WTC11 (cell line): Measurements from ENCODE around the gene NLGN1. TPM values are rescaled to one million over a fixed set of nuclear protein-coding genes. Genes with fewer than 3 reads are reported as not detected.

Experiments used
- ATAC-seq: fragments of 200-7000 bp; cut with Tn5 transposase; 2 replicates; pipeline ENCODE4 v1.10.0; 2021; ENCODE audit warnings: mild to moderate bottlenecking, moderate library complexity
- CTCF ChIA-PET: fragments of 300-600 bp; sonication (Branson Sonifier 250); formaldehyde crosslinking; loops from one replicate; lab custom pipeline; 2021; ENCODE audit warnings: antibody characterized with exemption; lab: Charles Lee
- POLR2A ChIA-PET: fragments of 350-600 bp; sonication (Branson Sonifier 250); formaldehyde crosslinking; loops from one replicate; lab custom pipeline; 2021; ENCODE audit warnings: antibody characterized with exemption; lab: Charles Lee
- DNase-seq: peaks from one replicate; pipeline ENCODE4 v3.0.0; 2021; ENCODE audit warnings: low spot score
- H3K27ac Mint-ChIP-seq: 2 replicates; pipeline ENCODE4 v1.8.0; 2021; ENCODE audit warnings: mixed read lengths
- H3K27me3 Mint-ChIP-seq: 2 replicates; pipeline ENCODE4 v1.8.0; 2021; ENCODE audit warnings: low read depth, mild to moderate bottlenecking, moderate library complexity, mixed read lengths
- H3K36me3 Mint-ChIP-seq: 2 replicates; pipeline ENCODE4 v1.8.0; 2021; ENCODE audit warnings: mixed read lengths
- H3K4me1 Mint-ChIP-seq: 2 replicates; pipeline ENCODE4 v1.8.0; 2022; ENCODE audit warnings: mixed read lengths
- H3K4me3 Mint-ChIP-seq: 2 replicates; pipeline ENCODE4 v1.8.0; 2021; ENCODE audit warnings: mild to moderate bottlenecking, moderate library complexity, mixed read lengths
- H3K9me3 Mint-ChIP-seq: 2 replicates; pipeline ENCODE4 v1.8.0; 2021; ENCODE audit warnings: mixed read lengths
- CBFB ChIP-seq: sonication (generic); formaldehyde crosslinking; IDR thresholded peaks from 2 replicates; pipeline ENCODE4 v1.8.1; 2022; ENCODE audit warnings: mild to moderate bottlenecking, low read depth, missing genetic modification reagents
- CREB1 ChIP-seq: sonication (generic); formaldehyde crosslinking; IDR thresholded peaks from 2 replicates; pipeline ENCODE4 v1.8.0; 2023; ENCODE audit warnings: mild to moderate bottlenecking, missing genetic modification reagents
- E2F1 ChIP-seq: sonication (generic); formaldehyde crosslinking; IDR thresholded peaks from 2 replicates; pipeline ENCODE4 v1.8.0; 2022; ENCODE audit warnings: mild to moderate bottlenecking, missing genetic modification reagents
- E2F4 ChIP-seq: sonication (generic); formaldehyde crosslinking; IDR thresholded peaks from 2 replicates; pipeline ENCODE4 v1.8.1; 2022; ENCODE audit warnings: low read depth, mild to moderate bottlenecking, moderate library complexity, missing genetic modification reagents, borderline replicate concordance
- ESRRA ChIP-seq: sonication (generic); formaldehyde crosslinking; IDR thresholded peaks from 2 replicates; pipeline ENCODE4 v1.8.1; 2022; ENCODE audit warnings: mild to moderate bottlenecking, missing genetic modification reagents, borderline replicate concordance
- JAZF1 ChIP-seq: fragments of 250-450 bp; sonication (Bioruptor Pico); IDR thresholded peaks from 2 replicates; pipeline ENCODE4 v1.9.0; 2021; ENCODE audit warnings: moderate library complexity, mild to moderate bottlenecking, inconsistent platforms
- MXD4 ChIP-seq: fragments of 250-450 bp; sonication (Bioruptor Pico); IDR thresholded peaks from 2 replicates; pipeline ENCODE4 v1.8.0; 2021; ENCODE audit warnings: mild to moderate bottlenecking, moderate library complexity, borderline replicate concordance
- NFE2L1 ChIP-seq: sonication (generic); formaldehyde crosslinking; IDR thresholded peaks from 2 replicates; pipeline ENCODE4 v1.8.1; 2023; ENCODE audit warnings: missing genetic modification reagents
- NFYB ChIP-seq: sonication (generic); formaldehyde crosslinking; conservative IDR thresholded peaks from 2 replicates; pipeline ENCODE4 v1.8.0; 2022; ENCODE audit warnings: low read depth, missing genetic modification reagents
- NR2C2 ChIP-seq: sonication (generic); formaldehyde crosslinking; IDR thresholded peaks from 2 replicates; pipeline ENCODE4 v1.8.0; 2022; ENCODE audit warnings: mild to moderate bottlenecking, missing genetic modification reagents
- ZNF121 ChIP-seq: sonication (generic); formaldehyde crosslinking; IDR thresholded peaks from 2 replicates; pipeline ENCODE4 v1.8.0; 2023; ENCODE audit warnings: missing genetic modification reagents
- ZNF219 ChIP-seq: sonication (generic); formaldehyde crosslinking; IDR thresholded peaks from 2 replicates; pipeline ENCODE4 v1.8.0; 2023; ENCODE audit warnings: missing genetic modification reagents, mild to moderate bottlenecking, borderline replicate concordance
- ZNF263 ChIP-seq: sonication (generic); formaldehyde crosslinking; IDR thresholded peaks from 2 replicates; pipeline ENCODE4 v1.8.1; 2022; ENCODE audit warnings: low read depth, mild to moderate bottlenecking, moderate library complexity, missing genetic modification reagents
- ZNF281 ChIP-seq: sonication (generic); formaldehyde crosslinking; IDR thresholded peaks from 2 replicates; pipeline ENCODE4 v1.8.0; 2023; ENCODE audit warnings: mild to moderate bottlenecking, missing genetic modification reagents
- ZNF423 ChIP-seq: fragments of 250-450 bp; sonication (Bioruptor Pico); IDR thresholded peaks from 2 replicates; pipeline ENCODE4 v2.1.2; 2022; ENCODE audit warnings: mild to moderate bottlenecking, moderate library complexity
- ZSCAN18 ChIP-seq: fragments of 250-450 bp; sonication (Bioruptor Pico); IDR thresholded peaks from 2 replicates; pipeline ENCODE4 v2.1.2; 2022; ENCODE audit warnings: mild to moderate bottlenecking, moderate library complexity
- total RNA-seq: library from RNA; stranded (reverse); gene quantifications from 3 replicates; pipeline ENCODE4 v1.2.3, GENCODE V29; 2021
- TF ChIP-seq, protein P1 (sequence below): fragments of 250-450 bp; sonication (Bioruptor Pico); conservative IDR thresholded peaks from 2 replicates; pipeline ENCODE4 v1.9.0; 2021; ENCODE audit warnings: mild to moderate bottlenecking

Gene NLGN1
- total RNA-seq, 1 experiment from 2014 or later: 12.4 TPM

- no peak for DNase-seq
- ChIA-PET POLR2A (interaction anchor here (0.7 kb wide), 1 partner anchor 18 kb away, joined by 3 read pairs; no protein-coding TSS in a partner anchor), CTCF (interaction anchor here (1.0 kb wide), 1 partner anchor 66 kb away, joined by 3 read pairs; no protein-coding TSS in a partner anchor)
- Mint-ChIP-seq H3K27me3 (no peaks in the 10 kb centered on the region), H3K9me3 (no peaks in the 10 kb centered on the region), H3K4me3 (no peak overlapping the region), H3K27ac (peak overlapping the region; percentile 15; the same call in 1 of the 2 replicates)
- ATAC-seq: no peak
- TF ChIP-seq ZNF219 (CRISPR knock-in tag): no peak
- TF ChIP-seq, all 79 proteins: peak for 0
- H3K36me3 Mint-ChIP-seq: no peaks in the 10 kb centered on the region
- H3K4me1 Mint-ChIP-seq: peaks cover 23% of the 10 kb centered on the region
These were observed 235.4 kb downstream of the NLGN1 start for GRCh38 chr3:173632945-173633344.

- no peak for TF ChIP-seq NFYB (CRISPR knock-in tag)
- no peak for TF ChIP-seq E2F1 (CRISPR knock-in tag)
- no peak for TF ChIP-seq ESRRA
- TF ChIP-seq JAZF1: no peak
- TF ChIP-seq E2F4 (CRISPR knock-in tag): no peak
- no peak for TF ChIP-seq NFE2L1 (CRISPR knock-in tag)
- TF ChIP-seq CREB1 (CRISPR knock-in tag): no peak
- no peak for TF ChIP-seq ZSCAN18 (CRISPR knock-in tag)
- no peak for TF ChIP-seq CBFB (CRISPR knock-in tag)
- TF ChIP-seq NR2C2 (CRISPR knock-in tag): no peak
- TF ChIP-seq ZNF281 (CRISPR knock-in tag): no peak
- no peak for TF ChIP-seq ZNF423 (CRISPR knock-in tag)
- TF ChIP-seq ZNF263: no peak
- no peak for TF ChIP-seq MXD4 (CRISPR knock-in tag)
- no peak for TF ChIP-seq ZNF121 (CRISPR knock-in tag)
- peaks cover 19% of the 10 kb centered on the region for H3K4me1 Mint-ChIP-seq
- DNase-seq (no peak), ATAC-seq (no peak)
- ChIA-PET CTCF (no interaction called here), POLR2A (no interaction called here)
- no peaks in the 10 kb centered on the region for H3K27me3 Mint-ChIP-seq
- no peaks in the 10 kb centered on the region for H3K9me3 Mint-ChIP-seq
- H3K36me3 Mint-ChIP-seq: no peaks in the 10 kb centered on the region
- H3K4me3 Mint-ChIP-seq: no peak overlapping the region
- H3K27ac Mint-ChIP-seq: no peak overlapping the region
These were observed 238.3 kb downstream of the NLGN1 start for GRCh38 chr3:173635826-173636225.

GRCh38 chr3:173639098-173639497, 241.6 kb downstream of the NLGN1 start:
- no peak for ATAC-seq
- H3K4me3 Mint-ChIP-seq: no peak overlapping the region
- H3K27ac Mint-ChIP-seq: no peak overlapping the region

More at GRCh38 chr3:173639098-173639497, 241.6 kb downstream of the NLGN1 start:
- CTCF ChIA-PET: no interaction called here
- DNase-seq: no peak
- Mint-ChIP-seq H3K4me1 (no peaks in the 10 kb centered on the region), H3K9me3 (no peaks in the 10 kb centered on the region), H3K36me3 (no peaks in the 10 kb centered on the region), H3K27me3 (no peaks in the 10 kb centered on the region)
- TF ChIP-seq ESRRA: no peak
- TF ChIP-seq, protein P1, sequence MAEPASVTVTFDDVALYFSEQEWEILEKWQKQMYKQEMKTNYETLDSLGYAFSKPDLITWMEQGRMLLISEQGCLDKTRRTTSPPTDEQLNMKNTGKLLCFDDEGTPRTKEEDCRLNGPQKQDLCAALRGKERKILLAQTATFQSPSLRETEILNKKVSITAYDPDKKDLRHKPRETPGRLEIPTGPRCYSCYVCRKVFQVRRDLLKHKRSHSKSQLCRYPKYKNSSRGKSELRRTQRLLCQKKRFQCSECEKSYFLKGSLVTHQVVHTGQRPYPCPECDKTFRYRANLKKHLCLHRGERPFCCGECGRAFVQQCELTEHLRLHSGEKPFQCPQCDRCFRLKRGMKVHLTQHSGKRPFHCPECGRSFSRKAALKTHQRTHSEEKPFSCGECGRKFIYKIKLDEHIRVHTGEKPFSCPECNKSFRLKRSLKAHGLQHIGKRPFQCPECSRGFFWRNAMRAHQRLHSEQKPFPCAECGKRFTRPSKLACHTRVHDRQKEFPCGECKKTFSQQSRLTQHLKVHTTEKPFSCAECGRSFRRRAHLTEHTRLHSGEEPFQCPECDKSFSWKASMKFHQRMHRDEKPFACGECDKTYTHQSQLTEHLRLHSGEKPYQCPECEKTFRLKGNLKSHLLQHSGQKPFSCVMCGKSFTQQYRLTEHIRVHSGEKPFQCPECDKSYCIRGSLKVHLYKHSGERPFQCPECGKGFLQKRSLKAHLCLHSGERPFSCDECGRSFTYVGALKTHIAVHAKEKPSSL: no peak
- TF ChIP-seq NFE2L1 (CRISPR knock-in tag): no peak
- POLR2A ChIA-PET: no interaction called here
